Activated CD4-positive, alpha-beta T cell treated with anti-CD3 and anti-CD28 coated beads, Interleukin-2, amount 10 ng/mL, durations not matched to agents 24 days and 14 days (primary cell): ENCODE results near the gene ASIC4. TPM values are rescaled to one million over a fixed set of nuclear protein-coding genes. Genes with fewer than 3 reads are reported as not detected.
A peak's percentile ranks its signal among the peaks of the same experiment; 100 is the strongest.

Experiments
- DNase-seq: peaks from one replicate; pipeline ENCODE4 v3.0.0; 2022
- H3K27ac Mint-ChIP-seq: one replicate; pipeline ENCODE4 v1.8.0; 2022; ENCODE audit warnings: mild to moderate bottlenecking, mixed read lengths
- H3K27me3 Mint-ChIP-seq: one replicate; pipeline ENCODE4 v1.8.0; 2022; ENCODE audit warnings: mixed read lengths
- H3K36me3 Mint-ChIP-seq: one replicate; pipeline ENCODE4 v1.8.0; 2022; ENCODE audit warnings: low read depth, mild to moderate bottlenecking, mixed read lengths
- H3K4me1 Mint-ChIP-seq: one replicate; pipeline ENCODE4 v1.8.0; 2021; ENCODE audit warnings: mixed read lengths
- H3K4me3 Mint-ChIP-seq: one replicate; pipeline ENCODE4 v1.8.0; 2022; ENCODE audit warnings: mild to moderate bottlenecking, moderate library complexity, mixed read lengths
- H3K9me3 Mint-ChIP-seq: one replicate; pipeline ENCODE4 v1.8.0; 2021; ENCODE audit warnings: mixed read lengths
- intact Hi-C: fragments of 100-400 bp; cut with micrococcal nuclease; formaldehyde crosslinking; loops from one replicate; pipeline ENCODE4 v1.15.1; 2023
- total RNA-seq: library from RNA; stranded (reverse); gene quantifications from 2 replicates; pipeline ENCODE4 v1.2.3, GENCODE V29; 2022

The ASIC4 gene
- total RNA-seq, 1 donor from 2014 or later: not detected

DNA sequence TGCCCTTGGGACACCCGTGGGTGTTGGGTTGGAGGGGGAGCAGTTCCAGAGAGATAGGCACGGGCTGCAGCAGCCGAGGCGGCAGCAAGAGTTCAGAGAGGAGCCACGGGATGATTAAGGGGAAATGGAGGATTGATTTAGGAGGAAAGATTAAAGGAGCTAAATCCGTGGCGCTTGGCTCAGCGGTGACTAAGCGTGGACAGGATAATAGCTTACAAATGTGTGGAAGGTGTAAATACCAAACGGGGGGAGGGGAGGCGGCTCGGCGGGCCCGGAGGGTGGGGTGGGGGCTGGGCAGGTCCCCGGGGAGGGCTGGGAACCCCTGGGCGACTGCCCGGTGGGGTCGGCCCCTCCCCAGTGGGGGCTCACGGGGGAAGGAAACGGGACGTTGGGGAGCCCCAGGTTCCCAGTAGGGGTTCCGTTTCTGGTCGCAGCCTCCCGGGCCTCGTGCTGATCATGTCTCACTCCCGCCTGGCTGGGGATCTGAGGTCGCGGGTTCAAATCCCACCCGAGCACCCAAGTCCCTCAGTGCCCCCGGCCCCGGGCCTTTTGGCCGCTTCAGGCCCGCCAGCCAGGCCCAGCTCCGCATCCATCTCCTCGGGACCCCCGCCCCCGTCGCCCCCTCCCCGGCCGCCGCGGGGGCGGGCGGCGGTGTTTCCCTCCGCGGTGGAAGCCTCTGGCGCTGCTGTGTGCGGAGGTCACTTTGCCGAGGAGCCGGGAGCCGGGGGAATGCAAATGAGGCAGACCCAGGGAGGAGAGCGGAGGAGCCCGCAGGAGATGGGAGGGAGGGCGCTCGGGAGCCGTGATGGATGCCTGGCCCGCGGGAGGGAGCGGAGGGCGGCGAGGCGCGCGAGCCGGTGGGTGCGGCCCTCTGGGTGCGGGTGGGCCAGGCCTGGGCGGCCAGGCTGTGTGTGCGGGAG, 8.1 kb downstream of the ASIC4 start:
- peaks cover 71% of the 10 kb centered on the region for H3K27me3 Mint-ChIP-seq
- no peak for DNase-seq
- no peaks in the 10 kb centered on the region for H3K9me3 Mint-ChIP-seq
- no peak overlapping the region for H3K27ac Mint-ChIP-seq
- no peak overlapping the region for H3K4me3 Mint-ChIP-seq
- no peaks in the 10 kb centered on the region for H3K36me3 Mint-ChIP-seq
- peaks cover 4% of the 10 kb centered on the region for H3K4me1 Mint-ChIP-seq
- intact Hi-C loops: no loop called here

DNA sequence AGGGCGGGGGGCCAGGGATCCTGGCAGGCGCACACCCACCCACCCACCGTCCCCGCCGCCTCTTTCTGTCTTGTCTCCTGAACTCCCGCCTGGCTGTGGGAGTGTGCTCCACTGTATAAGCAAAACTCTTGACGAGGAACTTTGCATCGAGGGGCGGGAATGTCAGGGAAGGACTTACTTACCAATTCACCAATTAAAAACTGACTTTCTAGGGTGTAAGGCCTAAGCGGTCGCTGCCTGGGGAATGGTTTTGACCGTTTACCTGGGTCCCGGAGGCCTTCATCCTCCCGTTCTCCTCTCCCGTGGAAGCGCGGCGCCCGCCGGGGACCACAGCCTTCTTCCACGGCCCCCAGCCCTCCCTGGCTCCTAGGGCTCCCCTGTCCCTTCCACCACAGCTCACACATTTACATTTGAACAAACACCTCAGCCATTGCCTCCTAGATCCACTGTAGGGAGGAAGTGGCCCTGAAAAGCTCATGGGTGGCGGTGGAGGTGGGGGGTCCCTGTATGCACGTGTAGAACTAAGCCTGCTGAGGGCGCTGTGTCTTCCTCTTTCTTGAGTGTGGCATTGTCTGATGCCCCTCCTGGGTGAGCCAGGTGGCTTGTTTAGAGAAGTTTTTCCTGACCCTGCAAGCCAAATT, 8.9 kb downstream of the ASIC4 start:
- Mint-ChIP-seq H3K27ac (no peak overlapping the region), H3K9me3 (no peaks in the 10 kb centered on the region), H3K36me3 (no peaks in the 10 kb centered on the region), H3K27me3 (peaks cover 73% of the 10 kb centered on the region), H3K4me3 (no peak overlapping the region), H3K4me1 (peaks cover 4% of the 10 kb centered on the region)
- DNase-seq: no peak
- intact Hi-C loops: no loop called here

- Mint-ChIP-seq H3K4me1 (peaks cover 4% of the 10 kb centered on the region), H3K9me3 (no peaks in the 10 kb centered on the region), H3K27ac (no peak overlapping the region), H3K4me3 (no peak overlapping the region), H3K27me3 (peaks cover 80% of the 10 kb centered on the region), H3K36me3 (no peaks in the 10 kb centered on the region)
- intact Hi-C loops: no loop called here
- DNase-seq: no peak
Measured at GRCh38 chr2:219524817-219525216, 10.5 kb downstream of the ASIC4 start.

DNA sequence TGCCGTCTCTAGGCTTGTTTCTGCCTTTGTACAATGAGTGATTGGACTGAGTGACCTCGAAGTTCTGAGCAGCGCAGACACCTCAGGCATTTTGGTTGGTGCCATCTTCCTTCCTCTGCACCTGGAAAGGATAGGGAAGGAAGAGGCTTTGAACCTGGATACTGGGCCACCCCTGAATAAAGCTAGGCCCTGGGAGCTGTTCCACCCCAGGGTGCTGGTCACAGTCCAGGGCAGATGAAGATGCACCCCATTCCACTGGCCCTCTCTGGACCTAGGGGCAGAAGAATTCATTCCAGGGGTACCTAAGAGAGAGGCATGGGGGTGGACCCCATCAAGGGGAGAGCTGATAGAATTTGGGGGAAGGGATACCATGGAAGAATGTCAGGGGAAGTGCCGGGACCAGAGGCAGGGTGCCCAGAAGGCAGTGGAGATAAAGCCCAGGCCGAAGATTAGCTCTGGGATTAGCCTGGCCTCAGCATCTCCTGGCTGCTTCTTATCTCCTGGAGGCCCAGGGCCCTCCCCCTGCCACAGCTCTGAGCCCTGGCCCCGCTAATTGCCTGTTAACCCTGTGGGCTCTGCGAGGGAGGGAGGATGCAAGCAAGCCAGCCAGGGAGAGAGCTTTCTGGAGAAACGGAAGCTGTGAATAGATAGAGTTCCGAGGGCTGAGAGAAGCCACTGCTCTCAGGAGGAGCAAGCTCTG, 11.4 kb downstream of the ASIC4 start:
- H3K27ac Mint-ChIP-seq: no peak overlapping the region
- H3K27me3 Mint-ChIP-seq: peaks cover 81% of the 10 kb centered on the region
- H3K4me3 Mint-ChIP-seq: no peak overlapping the region
- H3K4me1 Mint-ChIP-seq: peaks cover 8% of the 10 kb centered on the region
- H3K9me3 Mint-ChIP-seq: no peaks in the 10 kb centered on the region
- intact Hi-C loops: no loop called here
- DNase-seq: no peak
- no peaks in the 10 kb centered on the region for H3K36me3 Mint-ChIP-seq

- no peaks in the 10 kb centered on the region for H3K9me3 Mint-ChIP-seq
- no peak overlapping the region for H3K27ac Mint-ChIP-seq
- intact Hi-C loops: no loop called here
- H3K27me3 Mint-ChIP-seq: peaks cover 81% of the 10 kb centered on the region
- H3K36me3 Mint-ChIP-seq: no peaks in the 10 kb centered on the region
- DNase-seq: no peak
- H3K4me1 Mint-ChIP-seq: peaks cover 8% of the 10 kb centered on the region
- no peak overlapping the region for H3K4me3 Mint-ChIP-seq
Measured at GRCh38 chr2:219526320-219527075, 12.2 kb downstream of the ASIC4 start.

DNA sequence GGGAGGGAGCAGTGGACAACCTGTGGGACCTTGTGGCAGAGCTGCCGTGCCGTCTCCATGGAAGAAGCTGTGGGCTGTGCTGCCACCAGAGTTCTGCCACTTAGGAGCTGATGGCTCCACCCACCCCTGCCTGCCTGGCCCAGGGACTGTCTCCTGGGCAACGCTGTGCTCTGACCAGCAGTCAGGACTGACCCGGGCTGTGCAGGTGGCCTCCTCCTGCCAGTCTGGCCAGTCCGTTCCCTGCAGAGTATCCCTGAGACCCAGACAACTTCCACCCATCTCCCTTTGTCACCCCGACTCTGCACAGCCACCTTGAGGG, 12.8 kb downstream of the ASIC4 start:
- H3K27me3 Mint-ChIP-seq: peaks cover 76% of the 10 kb centered on the region
- no peaks in the 10 kb centered on the region for H3K9me3 Mint-ChIP-seq
- H3K27ac Mint-ChIP-seq: no peak overlapping the region
- H3K4me3 Mint-ChIP-seq: no peak overlapping the region
- DNase-seq: no peak
- H3K36me3 Mint-ChIP-seq: no peaks in the 10 kb centered on the region
- intact Hi-C loops: no loop called here
- peaks cover 4% of the 10 kb centered on the region for H3K4me1 Mint-ChIP-seq

DNA sequence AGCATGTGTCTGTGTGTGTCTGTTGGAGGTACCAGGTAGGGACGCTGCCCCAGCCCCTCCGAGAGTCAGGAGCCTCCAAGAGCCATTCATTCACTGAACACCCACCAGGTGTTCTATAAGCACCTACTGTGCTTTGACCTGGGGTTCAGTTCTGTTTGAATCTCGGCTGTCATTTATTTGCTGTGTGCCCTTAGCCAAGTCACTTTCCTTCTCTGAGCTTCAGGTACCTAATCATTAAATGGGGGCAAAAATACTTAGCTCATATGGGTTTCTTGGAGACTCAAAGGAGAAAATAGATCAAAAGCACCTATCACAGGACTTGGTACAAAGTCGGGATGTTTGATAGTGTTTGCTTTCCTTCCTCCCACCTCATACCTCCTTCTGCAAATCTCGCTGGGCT, 13.2 kb downstream of the ASIC4 start:
- H3K9me3 Mint-ChIP-seq: no peaks in the 10 kb centered on the region
- DNase-seq: no peak
- peaks cover 75% of the 10 kb centered on the region for H3K27me3 Mint-ChIP-seq
- peaks cover 3% of the 10 kb centered on the region for H3K4me1 Mint-ChIP-seq
- H3K4me3 Mint-ChIP-seq: no peak overlapping the region
- no peak overlapping the region for H3K27ac Mint-ChIP-seq
- intact Hi-C loops: no loop called here
- no peaks in the 10 kb centered on the region for H3K36me3 Mint-ChIP-seq

- Mint-ChIP-seq H3K4me3 (no peak overlapping the region), H3K27ac (no peak overlapping the region), H3K27me3 (peaks cover 59% of the 10 kb centered on the region), H3K9me3 (no peaks in the 10 kb centered on the region), H3K36me3 (no peaks in the 10 kb centered on the region), H3K4me1 (peaks cover 3% of the 10 kb centered on the region)
- intact Hi-C loops: loop anchor here (1.0 to 2.0 kb wide), 4 partner anchors 32 to 127 kb away; partner anchors contain the start of gene GMPPA
- peak; percentile 95 for DNase-seq
Measured at GRCh38 chr2:219530048-219530963, 16.0 kb downstream of the ASIC4 start.

GRCh38 chr2:219531639-219532377, 17.5 kb downstream of the ASIC4 start:
- H3K4me3 Mint-ChIP-seq: no peak overlapping the region
- peaks cover 48% of the 10 kb centered on the region for H3K27me3 Mint-ChIP-seq
- intact Hi-C loops: loop anchor here (2.0 kb wide), 1 partner anchor 73 kb away; no protein-coding TSS in a partner anchor
- DNase-seq: no peak
- H3K27ac Mint-ChIP-seq: no peak overlapping the region
- peaks cover 3% of the 10 kb centered on the region for H3K4me1 Mint-ChIP-seq
- no peaks in the 10 kb centered on the region for H3K9me3 Mint-ChIP-seq
- H3K36me3 Mint-ChIP-seq: no peaks in the 10 kb centered on the region

DNA sequence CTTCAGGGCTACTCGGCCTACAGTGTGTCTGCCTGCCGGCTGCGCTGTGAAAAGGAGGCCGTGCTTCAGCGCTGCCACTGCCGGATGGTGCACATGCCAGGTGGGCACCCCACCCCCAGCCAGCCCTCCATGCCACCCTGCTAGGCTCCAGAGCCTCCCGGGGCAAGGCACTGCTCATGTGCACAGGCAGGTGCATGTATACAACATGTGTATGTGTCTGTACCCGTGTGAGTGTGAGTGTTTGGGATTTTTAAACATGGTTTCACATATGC, 18.0 kb downstream of the ASIC4 start:
- intact Hi-C loops: no loop called here
- DNase-seq: no peak
- H3K27ac Mint-ChIP-seq: no peak overlapping the region
- no peaks in the 10 kb centered on the region for H3K9me3 Mint-ChIP-seq
- no peak overlapping the region for H3K4me3 Mint-ChIP-seq
- no peaks in the 10 kb centered on the region for H3K36me3 Mint-ChIP-seq
- H3K27me3 Mint-ChIP-seq: peaks cover 43% of the 10 kb centered on the region
- H3K4me1 Mint-ChIP-seq: peaks cover 3% of the 10 kb centered on the region

DNA sequence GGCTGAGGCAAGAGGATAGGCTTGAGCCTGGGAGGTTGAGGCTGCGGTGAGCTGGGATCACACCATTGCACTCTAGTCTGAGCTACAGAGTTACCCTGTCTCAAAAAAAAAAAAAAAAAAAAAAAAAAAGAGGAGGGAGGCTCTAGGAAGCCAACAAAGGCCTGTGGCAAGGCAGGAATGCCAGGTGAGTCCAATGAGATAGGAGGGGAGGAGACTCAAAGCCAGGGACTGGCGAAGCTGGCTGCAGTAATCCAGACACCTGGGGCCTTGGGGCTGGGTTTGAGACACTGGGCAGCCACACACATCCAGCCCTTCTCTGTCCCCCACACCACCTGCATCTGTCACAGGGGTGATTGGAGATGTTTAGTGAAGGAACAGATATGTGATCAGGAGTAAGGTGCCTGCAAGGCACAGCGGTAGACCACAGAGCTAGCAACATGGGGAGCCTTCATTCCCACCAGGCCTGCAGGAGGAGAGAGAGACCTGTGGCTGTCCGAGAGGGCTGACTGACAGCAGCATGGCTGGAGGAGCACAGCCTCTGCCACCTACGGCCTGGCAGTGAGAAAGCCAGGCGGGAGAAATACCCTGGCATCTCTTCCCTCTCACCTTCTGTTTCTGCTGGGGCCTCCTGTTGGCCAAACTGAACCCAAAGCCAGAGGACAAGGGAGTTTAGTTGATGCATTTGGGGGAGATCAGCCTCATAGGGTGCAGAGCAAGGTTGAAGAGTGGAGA, 19.8 kb downstream of the ASIC4 start:
- no peak overlapping the region for H3K4me3 Mint-ChIP-seq
- H3K36me3 Mint-ChIP-seq: peaks cover 6% of the 10 kb centered on the region
- intact Hi-C loops: no loop called here
- H3K4me1 Mint-ChIP-seq: peaks cover 3% of the 10 kb centered on the region
- no peak overlapping the region for H3K27ac Mint-ChIP-seq
- DNase-seq: no peak
- no peaks in the 10 kb centered on the region for H3K9me3 Mint-ChIP-seq
- peaks cover 28% of the 10 kb centered on the region for H3K27me3 Mint-ChIP-seq

GRCh38 chr2:219536425-219536824, 22.1 kb downstream of the ASIC4 start:
- Mint-ChIP-seq H3K4me3 (no peak overlapping the region), H3K4me1 (peaks cover 3% of the 10 kb centered on the region), H3K36me3 (peaks cover 11% of the 10 kb centered on the region), H3K27me3 (peaks cover 7% of the 10 kb centered on the region), H3K27ac (no peak overlapping the region), H3K9me3 (no peaks in the 10 kb centered on the region)
- intact Hi-C loops: no loop called here
- DNase-seq: no peak
